NCI-H128 (cell line): Measurements from ENCODE around the gene SPDEF.

ENCODE experiments used
- DNase-seq: peaks from one replicate; lab custom pipeline; 2025; ENCODE audit not compliant: unreplicated experiment; lab: John Stamatoyannopoulos, UW

Gene SPDEF

DNA sequence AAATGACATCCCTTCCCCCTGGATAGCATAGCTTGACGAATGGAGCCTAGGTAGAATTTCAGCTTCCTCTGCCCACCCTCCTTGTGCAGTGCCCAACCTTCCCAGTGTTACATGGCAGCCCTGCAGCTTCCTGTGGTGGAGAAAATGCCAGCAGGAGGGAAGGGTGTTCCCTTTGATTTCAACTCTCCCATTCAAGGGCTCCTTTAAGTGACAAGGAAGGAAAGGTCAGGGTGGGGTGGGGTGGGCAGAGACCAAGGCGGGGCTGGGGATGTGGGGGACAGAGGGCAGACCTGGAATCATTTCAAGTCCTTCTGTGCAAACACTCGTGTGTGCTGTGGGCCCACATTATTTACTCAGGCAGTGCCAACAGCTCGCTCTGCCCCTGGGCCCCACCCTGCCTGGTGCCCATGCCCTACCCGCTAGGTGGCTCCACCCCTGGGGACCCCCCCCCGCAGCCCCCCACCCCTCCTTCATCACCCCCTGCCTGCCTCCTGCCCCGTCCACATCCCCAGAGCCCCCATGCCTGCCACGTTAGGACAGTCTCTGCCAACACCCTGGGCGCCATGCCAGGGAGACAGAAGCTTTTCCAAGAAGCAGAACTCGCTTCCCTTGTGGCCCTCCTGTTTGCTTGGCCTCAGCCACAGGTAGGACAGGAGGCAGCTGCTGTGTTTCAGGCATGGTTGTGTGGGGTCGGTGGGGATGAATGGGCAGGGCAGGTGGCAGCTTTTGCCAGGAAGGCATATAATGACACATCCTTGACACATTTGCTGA is 9.4 kb downstream of the SPDEF start:
- no peak for DNase-seq

DNA sequence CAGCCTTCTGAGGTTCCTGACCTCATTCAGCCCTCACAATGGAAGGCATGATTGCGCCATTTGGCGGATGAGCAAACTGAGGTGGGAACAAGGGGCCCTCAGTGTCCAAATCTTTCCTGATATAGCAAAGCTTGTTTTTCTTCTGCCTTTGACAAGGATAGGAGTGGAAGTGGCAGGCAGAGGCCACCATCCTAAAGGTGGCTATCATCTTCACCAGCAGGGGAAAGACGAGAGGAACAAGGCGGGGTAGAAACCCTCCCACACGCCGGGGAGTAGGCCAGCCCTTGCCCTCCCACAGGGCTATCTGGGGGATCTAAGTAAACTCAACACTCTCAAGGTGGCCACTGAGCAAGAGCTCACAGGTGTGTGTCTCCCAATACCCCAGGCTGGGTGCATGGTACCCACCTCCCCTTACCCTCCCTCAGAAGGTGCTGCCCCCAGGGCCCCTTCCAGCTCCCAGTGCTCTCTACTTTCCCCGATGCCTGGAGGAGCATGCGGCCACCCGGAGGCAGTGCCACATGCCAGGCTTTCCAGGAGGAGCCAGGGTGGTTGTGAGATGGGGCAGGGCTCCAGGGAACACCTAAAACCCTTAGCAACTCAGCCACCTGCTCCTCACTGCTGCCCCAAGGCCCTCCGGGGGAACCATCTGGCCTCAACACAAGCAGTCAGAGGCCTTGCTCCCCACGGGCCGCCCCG is 11.2 kb downstream of the SPDEF start:
- DNase-seq: no peak

DNA sequence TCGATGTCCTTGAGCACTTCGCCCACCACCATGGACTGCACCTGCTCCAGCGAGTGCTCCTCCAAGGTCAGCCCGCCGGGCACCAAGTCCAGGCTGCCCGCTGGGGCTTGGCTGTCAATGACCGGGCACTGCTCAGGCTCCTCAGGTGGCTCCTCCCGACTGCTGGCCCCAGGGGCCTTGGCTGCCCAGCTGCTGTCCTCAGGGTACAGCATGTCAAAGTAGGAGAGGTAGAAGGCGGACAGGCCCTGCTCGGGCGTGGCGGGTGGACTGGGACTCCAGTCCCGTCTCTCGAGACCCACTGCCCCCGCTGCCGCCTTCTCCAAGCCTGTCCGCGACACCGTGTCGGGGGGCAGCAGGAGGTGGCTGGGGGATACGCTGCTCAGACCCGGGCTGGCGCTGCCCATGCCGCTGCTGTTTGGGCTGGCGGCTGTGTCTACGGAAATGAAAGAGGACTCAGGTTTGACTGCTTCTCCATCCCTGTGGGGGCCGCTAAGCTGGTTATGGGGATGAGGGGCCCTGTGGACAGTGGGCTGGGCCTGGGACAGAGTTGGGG is 12.0 kb downstream of the SPDEF start:
- no peak for DNase-seq

DNA sequence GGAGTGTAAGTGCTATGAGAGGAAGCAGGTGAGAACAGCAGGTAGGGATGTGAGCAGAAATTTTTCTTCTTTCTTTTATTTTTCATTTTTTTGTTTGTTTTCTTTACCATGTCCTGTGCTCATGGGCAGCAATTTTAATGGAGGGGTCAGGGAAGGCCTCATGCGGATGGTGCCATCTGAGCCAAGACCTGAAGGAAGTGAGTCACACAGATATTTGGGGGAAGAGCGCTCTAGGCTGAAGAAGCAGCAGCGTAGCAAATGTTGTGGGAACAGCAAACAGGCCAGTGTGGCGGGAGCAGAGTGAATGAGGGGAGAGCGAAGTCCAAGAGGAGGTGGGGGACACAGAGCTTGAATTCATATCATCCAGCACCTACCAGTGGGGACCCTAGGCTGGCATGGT is 12.7 kb downstream of the SPDEF start:
- no peak for DNase-seq

DNA sequence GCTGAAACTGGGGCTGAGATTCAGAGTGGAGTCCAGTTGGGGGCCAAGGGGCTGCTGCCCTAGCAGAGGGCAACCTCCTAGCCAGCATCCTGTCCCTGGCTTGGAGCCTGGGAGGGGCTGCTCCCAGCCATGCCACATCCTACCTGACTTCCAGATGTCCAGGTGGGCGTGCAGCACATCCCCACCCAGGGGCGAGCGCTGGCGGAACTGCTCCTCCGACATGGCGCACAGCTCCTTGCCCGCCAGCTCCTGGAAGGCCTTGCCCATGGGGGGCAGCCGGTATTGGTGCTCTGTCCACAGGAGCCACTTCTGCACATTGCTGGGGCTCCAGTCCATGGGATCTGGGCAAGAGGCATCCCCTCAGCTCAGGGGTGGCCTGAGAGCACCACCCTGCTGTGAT is 15.3 kb downstream of the SPDEF start:
- no peak for DNase-seq

DNA sequence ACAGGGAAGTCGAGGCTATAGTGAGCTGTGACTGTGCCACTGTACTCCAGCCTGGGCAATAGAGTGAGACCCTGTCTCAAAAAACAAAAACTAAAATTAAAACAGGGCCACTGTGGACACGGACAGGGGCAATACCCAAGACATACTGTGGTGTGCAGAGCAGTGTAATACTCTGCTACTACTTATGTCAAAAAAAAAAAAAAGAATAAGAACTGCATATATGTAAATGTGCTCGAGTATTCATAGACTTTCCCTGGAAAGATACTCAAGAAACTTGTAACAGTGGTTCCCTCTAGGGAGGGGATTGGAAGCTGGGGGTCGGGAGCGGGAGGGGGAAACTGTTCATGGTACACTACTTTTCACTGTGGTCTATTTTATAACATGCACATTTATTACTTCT is 15.9 kb downstream of the SPDEF start:
- DNase-seq: no peak

DNA sequence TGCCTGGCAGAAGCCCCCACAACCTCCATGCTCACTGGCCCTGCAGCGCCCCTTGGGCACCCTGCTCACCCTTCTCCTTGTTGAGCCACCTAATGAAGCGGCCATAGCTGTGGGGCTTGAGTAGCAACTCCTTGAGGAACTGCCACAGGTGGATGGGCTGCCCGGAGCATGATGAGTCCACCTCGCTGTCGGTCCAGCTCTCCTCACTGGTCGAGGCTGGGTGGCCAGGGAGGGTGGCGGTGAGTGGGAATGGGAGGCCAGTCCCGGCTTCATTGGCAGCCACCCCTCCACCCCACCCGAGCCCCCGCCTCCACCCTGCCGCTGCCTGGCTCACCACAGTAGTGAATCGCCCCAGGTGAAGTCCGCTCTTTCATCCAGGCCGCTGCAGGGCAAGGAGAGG is 16.9 kb downstream of the SPDEF start:
- no peak for DNase-seq

DNA sequence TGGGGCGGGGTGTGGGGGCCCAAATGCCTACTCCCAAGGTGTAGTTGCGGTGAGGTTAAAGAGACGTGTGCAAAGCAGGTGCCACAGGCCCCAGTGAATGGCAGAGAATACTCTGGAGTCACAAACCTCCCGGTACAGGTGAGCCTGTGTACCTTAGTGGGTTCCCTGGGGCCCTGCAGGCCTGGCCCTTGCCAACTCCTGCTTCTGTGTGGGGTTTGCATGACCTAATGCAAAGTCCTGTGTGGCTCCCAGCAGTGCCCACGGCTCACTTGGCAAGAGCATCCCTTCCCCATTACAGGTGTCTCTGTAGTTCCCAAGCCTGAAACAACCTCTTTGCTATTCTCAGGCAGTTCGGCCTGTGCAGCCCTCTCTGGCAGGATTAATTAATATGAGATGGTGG is 17.5 kb downstream of the SPDEF start:
- DNase-seq: no peak

DNA sequence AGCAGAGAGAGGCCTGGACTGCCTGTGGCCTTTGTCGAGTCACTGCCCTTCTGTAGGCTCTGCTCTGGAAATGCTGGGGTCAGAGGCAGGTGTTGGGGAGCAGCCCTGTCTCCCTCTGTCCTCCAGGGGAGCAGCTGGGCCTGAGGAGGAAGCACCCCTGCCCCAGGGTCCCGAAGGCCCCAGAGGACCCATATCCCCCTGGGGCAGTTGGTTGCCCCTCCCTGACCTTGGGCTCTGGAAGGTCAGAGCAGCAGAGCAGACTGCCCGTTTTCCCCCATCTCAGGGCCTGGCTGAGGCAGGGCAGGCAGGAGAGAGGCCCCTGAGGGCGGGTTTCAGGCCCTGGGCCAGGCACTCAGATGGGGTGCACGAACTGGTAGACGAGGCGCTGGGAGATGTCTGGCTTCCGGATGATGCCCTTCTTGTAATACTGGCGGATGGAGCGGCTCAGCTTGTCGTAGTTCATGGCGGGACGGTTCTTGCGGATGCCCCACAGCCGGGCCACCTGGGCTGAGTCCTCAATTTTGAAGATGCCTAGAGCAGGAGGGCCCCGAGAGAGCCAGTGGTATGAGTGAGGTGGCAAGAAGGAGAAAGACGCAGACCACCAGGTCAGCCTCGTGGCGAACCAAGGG is 18.1 kb downstream of the SPDEF start:
- no peak for DNase-seq

DNA sequence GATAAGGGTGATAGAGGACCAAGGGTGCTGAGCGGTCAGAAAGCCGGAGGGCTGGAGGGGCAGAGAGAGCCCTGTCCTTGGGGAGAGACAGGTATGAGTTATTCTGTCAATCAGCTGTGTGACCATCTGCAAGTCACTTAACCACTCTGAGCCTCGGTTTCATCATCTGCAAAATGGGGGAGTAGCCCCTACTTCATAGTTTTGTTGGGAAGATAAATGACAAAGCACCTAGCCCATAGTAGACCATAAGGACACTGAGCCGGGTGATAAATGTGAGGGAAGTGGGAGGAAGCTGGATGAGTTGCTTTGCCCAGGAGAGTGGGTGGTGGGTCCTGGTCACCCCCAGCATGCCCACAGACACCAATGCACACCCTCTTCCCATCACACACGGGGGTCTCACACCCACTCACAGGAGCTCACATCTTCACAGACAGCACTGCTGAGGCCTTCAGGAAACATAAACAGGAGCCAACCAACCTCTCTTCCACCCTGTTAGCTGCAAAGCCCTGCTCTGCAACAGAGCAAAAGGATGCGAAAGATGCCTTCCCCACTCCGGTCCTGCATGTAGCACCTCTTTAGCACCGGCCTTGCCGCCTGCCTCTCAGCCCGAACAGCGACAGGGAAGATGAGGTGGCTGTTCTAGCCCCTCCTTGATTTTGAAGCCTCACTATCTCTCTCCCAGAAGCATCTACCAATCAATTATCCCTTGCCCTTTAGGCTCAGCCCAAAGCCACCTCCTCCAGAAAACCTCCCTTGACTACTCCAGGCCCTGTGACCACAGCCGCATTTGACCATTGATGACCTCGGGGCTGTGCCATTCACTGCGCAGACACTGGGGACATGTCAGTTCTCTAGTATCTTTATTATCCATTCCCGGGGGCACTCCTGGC is 18.9 kb downstream of the SPDEF start:
- DNase-seq: no peak

DNA sequence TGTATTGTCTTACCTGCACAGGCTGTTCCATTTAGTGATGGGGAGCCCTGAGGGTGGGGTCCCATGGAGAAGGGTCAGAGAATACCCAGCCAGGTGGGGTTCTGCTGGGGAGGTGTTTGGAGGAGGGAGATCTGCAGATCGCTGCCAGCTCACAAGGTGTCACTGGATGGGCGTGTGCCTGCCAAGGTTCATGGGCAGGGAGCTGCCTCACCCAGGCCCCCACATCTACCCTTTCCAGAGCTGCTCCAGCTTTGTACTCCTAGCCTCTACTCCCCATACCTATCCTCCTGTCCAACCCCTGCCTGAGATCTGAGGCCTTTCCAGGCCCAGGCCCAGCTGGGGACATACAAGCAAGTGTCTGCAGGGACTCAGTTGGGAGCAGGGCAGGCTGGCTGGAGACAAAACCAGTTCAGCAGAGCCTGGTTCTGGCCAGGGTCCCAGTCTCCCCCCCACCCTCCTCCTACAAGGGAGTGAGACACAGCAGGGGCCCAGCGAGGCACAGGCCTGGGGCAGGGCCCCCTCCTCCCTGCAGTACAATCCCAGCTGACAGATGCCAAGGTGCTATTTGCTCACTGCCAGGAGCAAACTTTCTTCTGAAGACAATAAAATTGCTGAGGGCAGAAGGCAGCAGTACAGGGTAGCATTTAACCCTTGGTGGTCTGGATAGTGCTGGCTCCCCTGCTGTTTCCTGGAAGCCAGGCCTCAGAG is 19.7 kb downstream of the SPDEF start:
- DNase-seq: no peak

DNA sequence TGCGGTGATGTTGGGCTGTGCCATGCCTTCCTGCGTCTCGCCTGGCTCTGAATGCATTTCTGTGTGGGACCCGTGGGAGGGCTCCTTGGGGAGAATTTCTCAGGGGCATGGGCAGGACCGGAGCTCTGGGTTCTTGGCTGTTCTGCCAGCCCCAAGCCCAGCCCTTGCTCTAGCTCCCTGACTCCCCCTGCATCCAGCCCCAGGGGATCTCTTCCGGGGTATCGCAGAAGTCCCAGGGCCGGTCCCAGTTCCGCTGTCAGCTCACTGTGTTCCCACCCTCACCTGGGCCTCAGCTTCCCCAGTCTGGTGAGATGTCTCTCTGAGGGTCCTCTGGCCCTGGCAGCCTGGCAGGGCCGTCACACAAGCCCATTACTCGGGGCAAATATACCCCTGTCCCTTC is 20.5 kb downstream of the SPDEF start:
- no peak for DNase-seq

DNA sequence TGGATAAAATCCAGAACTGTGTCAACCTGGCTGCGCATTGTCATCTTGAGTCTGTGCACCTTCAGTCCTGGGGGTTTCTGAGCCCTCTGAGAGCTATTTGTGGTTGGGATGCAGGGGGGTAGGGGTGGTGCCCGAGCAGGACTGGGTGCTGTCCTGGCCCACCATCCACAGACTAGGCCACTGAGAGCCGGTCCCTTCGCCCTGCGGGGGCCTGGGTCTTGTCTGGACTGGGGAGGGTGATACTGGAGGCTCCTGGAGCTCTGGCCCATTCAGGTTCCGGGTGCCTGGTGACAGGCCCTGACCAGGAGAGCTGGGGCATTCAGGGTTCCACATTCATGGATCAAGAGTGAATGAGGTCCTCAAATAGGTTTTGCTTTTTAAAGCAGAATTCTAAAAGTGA is 20.9 kb downstream of the SPDEF start:
- no peak for DNase-seq

DNA sequence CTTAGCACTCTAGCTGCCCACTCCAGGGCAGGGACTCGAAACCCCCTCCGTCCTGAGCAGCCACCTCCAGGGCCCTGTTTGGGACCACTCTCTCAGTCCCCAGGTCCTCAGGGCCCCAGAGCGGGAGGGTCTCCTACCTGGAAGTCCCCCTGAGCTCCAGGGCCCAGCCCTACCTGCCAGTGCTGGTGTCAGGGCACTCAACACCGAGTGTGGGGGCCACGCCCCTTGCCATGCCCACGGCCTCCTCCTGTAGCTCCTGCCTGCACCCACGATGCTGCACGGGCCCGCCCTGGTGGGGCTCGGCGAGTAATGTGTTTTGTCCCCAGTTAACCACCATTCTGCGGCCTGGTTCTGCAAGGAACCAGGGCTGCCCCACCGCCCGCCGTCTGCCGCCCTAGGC is 21.5 kb downstream of the SPDEF start:
- no peak for DNase-seq

DNA sequence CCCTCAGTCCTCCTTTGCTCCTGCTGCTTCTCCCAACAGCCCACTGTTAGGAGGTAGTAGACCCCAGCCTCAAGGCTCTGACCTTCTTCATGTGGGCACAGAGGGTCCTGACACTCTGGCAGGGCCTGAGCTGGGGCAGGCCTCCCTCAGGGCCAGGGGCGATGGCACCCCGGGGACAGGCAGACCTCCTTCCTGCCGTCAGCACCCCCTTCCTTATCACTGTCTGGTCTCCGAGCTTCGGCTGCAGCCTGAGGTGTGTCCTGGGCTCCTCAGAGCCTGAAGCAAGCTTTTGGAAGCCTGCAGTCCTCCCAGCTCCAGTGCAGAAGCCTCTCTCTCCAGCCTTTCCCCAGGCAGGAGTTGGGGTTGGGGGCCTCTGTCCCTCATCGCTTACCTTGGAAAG is 22.0 kb downstream of the SPDEF start:
- DNase-seq: no peak

DNA sequence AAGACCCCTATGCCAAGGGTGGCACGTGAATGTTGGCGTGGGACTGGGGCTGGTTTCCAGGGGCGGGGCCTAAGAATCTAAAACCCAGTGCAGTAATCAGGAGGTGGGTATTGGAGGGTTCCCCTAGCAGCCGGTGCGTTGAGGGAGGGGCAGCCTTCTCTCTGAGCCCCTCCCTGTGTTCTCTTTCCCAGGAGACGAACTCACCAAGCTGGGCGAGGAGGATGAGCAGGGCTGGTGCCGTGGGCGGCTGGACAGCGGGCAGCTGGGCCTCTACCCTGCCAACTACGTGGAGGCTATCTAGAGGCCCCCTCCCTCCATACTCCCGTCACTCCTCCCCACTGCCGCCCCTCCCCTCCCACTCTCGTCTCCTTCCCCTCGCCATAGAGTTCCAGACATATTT is 23.9 kb downstream of the SPDEF start:
- DNase-seq: no peak

DNA sequence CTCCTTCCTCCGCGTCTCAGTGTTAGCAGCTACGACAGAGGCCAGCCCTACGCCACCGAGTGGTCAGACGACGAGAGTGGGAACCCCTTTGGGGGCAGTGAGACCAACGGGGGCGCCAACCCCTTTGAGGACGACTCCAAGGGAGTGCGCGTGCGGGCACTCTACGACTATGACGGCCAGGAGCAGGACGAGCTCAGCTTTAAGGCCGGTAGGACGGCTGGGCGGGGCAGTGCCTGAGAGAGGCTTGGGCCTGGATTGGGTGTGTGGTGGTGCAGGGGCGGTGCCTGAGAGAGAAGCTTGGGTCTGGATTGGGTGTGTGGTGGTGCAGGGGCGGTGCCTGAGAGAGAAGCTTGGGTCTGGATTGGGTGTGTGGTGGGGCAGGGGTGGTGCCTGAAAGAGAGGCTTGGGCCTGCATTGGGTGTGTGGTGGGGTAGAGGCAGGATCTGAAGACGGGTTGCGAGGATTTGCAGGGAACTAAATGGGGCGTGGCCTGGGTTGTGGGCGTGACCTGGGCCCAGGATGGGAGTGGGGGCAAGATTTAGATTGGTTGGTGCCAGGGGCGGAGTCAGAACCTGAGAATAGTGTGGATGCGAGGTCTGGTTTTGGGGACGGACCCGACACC is 24.4 kb downstream of the SPDEF start:
- no peak for DNase-seq

DNA sequence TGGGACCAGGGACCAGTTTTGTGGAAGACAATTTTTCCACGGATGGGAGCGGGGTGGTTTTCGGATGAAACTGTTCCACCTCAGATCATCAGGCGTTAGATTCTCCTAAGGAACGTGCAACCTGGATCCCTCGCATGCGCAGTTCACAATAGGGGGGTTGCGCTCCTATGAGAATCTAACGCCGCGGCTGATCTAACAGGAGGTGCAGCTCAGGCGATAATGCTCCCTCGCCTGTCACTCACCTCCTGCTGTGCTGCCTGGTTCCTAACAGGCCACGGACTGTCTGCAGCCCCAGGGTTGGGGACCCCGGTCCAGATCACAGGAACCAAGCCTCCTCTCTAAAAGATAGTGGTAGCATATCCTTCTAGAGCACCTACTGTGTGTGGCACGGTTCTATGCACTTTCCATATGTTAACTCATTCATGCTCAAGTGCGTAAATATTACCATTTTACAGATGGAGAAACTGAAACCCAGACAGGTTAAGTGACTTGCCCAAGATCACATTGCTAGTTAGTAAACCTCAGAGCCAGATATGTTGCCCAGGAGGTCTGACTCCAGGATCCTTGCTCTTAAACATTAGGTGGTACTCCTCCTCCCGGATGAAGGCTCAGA is 25.3 kb downstream of the SPDEF start:
- DNase-seq: no peak

DNA sequence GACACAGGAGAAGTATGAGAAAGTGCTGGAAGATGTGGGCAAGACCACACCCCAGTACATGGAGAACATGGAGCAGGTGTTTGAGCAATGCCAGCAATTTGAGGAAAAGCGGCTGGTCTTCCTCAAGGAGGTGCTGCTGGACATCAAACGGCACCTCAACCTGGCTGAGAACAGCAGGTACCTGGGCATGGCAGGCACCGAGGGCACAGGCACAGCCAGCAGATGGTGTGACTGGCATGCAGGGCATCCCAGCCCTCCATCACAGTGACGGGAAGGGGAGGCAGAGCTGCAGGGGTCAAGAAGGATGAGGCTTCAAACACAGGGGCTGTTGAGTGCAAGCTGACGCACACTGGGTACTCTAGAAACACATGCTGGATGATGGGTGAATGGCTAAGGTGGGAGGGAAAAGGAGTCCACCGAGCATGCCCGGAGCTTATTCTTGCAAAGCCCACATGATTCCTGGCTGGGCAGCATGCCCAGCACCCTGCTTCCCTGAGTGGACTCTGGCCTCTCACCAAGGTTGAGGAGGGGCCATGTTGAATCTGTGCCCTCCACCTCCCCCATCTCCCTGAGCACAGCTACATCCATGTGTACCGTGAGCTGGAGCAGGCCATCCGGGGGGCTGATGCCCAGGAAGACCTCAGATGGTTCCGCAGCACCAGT is 26.3 kb downstream of the SPDEF start:
- no peak for DNase-seq
